ENCODE measurements around the gene TGDS. TPM values are rescaled to one million over a fixed set of nuclear protein-coding genes. Genes with fewer than 3 reads are reported as not detected.

TGDS gene
- total and polyA plus RNA-seq, 7 donors: 5.5 to 13.2 (median 10.9) TPM

DNA sequence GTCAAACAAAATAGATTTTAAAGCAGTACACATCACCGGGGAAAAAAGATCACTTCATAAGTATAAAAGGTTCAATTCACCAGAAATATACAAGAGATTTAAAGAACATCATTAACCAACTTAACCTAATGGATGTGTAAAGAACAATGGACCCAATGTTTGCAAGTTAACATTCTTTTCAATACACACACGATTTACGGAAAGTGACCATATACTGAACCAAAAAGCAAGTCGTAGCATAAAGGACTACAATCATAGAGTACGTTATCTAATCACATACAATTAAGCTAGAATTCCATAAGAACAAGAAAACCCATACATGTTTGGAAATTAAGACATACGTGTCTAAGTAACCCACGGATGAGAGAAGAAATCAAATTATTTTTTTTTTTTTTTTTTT, 9.6 kb downstream of the TGDS start:
- Histone ChIP-seq H3K9me3 (no peaks in the 10 kb centered on the region), H3K36me3 (peaks cover 0 to 70% (median 9%) of the 10 kb centered on the region in 4 donors), H3K4me3 (no peak overlapping the region), H3K4me1 (no peaks in the 10 kb centered on the region), H3K27me3 (no peaks in the 10 kb centered on the region), H3K27ac (no peak overlapping the region)
- no peak for DNase-seq
- TF ChIP-seq EP300 (IDR thresholded peaks at IDR 0.05) (no peak), POLR2A (IDR thresholded peaks at IDR 0.05) (no peak), POLR2AphosphoS5 (IDR thresholded peaks at IDR 0.05) (no peak)
- TF ChIP-seq, protein P1, sequence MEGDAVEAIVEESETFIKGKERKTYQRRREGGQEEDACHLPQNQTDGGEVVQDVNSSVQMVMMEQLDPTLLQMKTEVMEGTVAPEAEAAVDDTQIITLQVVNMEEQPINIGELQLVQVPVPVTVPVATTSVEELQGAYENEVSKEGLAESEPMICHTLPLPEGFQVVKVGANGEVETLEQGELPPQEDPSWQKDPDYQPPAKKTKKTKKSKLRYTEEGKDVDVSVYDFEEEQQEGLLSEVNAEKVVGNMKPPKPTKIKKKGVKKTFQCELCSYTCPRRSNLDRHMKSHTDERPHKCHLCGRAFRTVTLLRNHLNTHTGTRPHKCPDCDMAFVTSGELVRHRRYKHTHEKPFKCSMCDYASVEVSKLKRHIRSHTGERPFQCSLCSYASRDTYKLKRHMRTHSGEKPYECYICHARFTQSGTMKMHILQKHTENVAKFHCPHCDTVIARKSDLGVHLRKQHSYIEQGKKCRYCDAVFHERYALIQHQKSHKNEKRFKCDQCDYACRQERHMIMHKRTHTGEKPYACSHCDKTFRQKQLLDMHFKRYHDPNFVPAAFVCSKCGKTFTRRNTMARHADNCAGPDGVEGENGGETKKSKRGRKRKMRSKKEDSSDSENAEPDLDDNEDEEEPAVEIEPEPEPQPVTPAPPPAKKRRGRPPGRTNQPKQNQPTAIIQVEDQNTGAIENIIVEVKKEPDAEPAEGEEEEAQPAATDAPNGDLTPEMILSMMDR (IDR thresholded peaks at IDR 0.05): no peak
- intact Hi-C loops (cut with DNase I): no loop called here
- 94 to 95% methylated on average over 7 of the region's 7 CpGs for WGBS, 2 donors

DNA sequence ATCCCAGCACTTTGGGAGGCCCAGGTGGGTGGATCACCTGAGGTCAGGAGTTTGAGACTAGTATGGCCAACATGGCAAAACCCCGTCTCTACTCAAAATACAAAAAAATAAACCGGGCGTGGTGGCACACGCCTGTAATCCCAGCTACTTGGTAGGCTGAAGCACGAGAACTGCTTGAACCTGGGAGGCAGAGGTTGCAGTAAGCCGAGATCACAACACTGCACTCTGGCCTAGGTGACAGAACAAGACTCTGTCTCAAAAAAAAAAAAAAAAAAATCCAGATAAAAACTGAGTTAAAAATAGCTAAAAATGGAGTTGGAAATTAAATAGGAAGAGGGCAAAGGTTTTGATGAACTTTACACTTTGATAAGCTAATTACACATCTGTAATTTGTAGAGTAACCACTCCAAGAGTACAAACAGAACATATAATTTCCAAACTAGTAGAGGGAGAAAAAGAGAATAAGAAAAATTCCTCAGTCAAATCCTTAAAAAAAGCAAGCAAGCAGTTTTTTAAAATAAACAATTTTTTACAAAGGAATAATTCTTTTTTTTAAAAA, 10.3 kb downstream of the TGDS start:
- no peaks in the 10 kb centered on the region for H3K9me3 ChIP-seq
- peaks cover 0 to 70% (median 8%) of the 10 kb centered on the region in 4 donors for H3K36me3 ChIP-seq
- WGBS, 2 donors: 78 to 94% methylated on average over 6 of the region's 6 CpGs
- intact Hi-C loops (cut with DNase I): no loop called here
- no peak overlapping the region for H3K27ac ChIP-seq
- no peaks in the 10 kb centered on the region for H3K27me3 ChIP-seq
- H3K4me3 ChIP-seq: no peak overlapping the region
- DNase-seq: no peak
- H3K4me1 ChIP-seq: no peaks in the 10 kb centered on the region
- TF ChIP-seq, protein P1 (IDR thresholded peaks at IDR 0.05): no peak
- TF ChIP-seq POLR2A (IDR thresholded peaks at IDR 0.05) (no peak), POLR2AphosphoS5 (IDR thresholded peaks at IDR 0.05) (no peak), EP300 (IDR thresholded peaks at IDR 0.05) (no peak)

DNA sequence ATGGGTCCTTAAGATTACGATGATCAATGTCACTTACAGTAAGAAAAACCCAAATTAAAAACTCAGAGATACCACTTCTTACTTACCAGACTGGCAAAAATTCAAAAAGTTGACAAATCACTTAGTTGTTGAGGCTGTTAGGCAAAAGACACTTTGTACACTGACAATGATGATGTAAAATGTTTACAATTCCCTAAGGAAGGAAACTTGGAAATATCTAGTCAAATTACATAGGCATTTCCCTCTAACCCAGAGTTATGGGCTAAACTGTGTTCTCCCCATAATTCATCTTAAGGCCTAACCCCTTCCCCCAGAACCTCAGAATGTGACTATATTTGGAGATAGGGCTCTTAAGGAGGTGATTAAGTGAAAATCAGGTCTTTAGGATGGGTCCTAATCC, 12.0 kb downstream of the TGDS start:
- Histone ChIP-seq H3K4me1 (no peaks in the 10 kb centered on the region), H3K4me3 (no peak overlapping the region), H3K27me3 (no peaks in the 10 kb centered on the region), H3K9me3 (no peaks in the 10 kb centered on the region), H3K36me3 (peaks cover 11 to 73% (median 21%) of the 10 kb centered on the region in 4 donors), H3K27ac (no peak overlapping the region)
- no peak for DNase-seq
- 94 to 100% methylated on average over 1 of the region's 1 CpG for WGBS, 2 donors
- no peak for TF ChIP-seq POLR2AphosphoS5 (IDR thresholded peaks at IDR 0.05)
- TF ChIP-seq POLR2A (IDR thresholded peaks at IDR 0.05): no peak
- TF ChIP-seq, protein P1 (IDR thresholded peaks at IDR 0.05): no peak
- TF ChIP-seq EP300 (IDR thresholded peaks at IDR 0.05): no peak
- intact Hi-C loops (cut with DNase I): no loop called here

DNA sequence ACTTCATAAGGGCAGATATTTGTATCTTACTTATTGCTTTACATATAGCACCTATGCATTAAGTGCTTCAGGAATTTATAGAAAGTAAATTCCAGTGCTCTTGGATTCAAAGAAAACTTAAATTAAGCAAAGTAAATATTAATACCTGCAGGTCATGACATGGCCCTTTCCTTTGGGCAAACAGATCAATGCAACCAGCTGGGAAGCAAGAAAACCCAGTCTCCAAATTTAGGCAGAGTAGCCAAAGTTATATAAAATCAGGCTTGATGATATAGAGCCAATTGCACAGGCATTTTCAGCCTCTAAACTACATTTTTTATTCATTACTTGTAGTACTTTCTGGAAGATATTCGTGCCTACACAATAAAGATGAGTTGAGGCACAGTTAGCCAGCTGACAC, 16.9 kb downstream of the TGDS start:
- TF ChIP-seq, protein P1 (IDR thresholded peaks at IDR 0.05): no peak
- TF ChIP-seq POLR2AphosphoS5 (IDR thresholded peaks at IDR 0.05) (no peak), EP300 (IDR thresholded peaks at IDR 0.05) (no peak), POLR2A (IDR thresholded peaks at IDR 0.05) (no peak)
- H3K9me3 ChIP-seq: no peaks in the 10 kb centered on the region
- no peak for DNase-seq
- H3K27ac ChIP-seq: no peak overlapping the region
- intact Hi-C loops (cut with DNase I): no loop called here
- peaks cover 19 to 94% (median 31%) of the 10 kb centered on the region in 4 donors for H3K36me3 ChIP-seq
- no peaks in the 10 kb centered on the region for H3K4me1 ChIP-seq
- no peaks in the 10 kb centered on the region for H3K27me3 ChIP-seq
- WGBS, 2 donors: 82 to 83% methylated on average over 1 of the region's 1 CpG
- no peak overlapping the region for H3K4me3 ChIP-seq

DNA sequence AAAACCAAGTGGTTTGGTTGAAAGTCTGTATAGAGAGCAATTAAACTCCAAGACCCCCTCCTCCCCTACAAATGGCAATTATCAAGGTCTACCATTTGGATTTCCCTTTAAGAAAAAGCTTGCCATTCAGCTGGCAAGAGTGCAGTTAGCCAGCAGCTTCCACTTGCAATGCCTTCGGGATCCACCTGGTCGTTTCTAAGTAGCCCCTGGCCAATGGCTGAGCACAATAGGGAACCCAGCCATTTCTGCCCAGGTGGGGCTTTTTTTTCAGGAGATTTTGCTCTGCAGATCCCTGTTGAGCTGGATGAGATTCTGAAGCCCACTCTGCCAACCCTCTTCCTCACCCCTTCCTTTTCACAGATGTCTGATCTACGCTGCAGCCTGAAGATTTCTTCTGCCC, 26.3 kb downstream of the TGDS start:
- 92 to 94% methylated on average over 3 of the region's 3 CpGs for WGBS, 2 donors
- H3K27ac ChIP-seq: no peak overlapping the region
- intact Hi-C loops (cut with DNase I): no loop called here
- H3K36me3 ChIP-seq: peaks cover 9 to 54% (median 24%) of the 10 kb centered on the region in 4 donors
- H3K27me3 ChIP-seq: no peaks in the 10 kb centered on the region
- no peak overlapping the region for H3K4me3 ChIP-seq
- H3K4me1 ChIP-seq: no peaks in the 10 kb centered on the region
- no peak for DNase-seq
- no peaks in the 10 kb centered on the region for H3K9me3 ChIP-seq
- TF ChIP-seq EP300 (IDR thresholded peaks at IDR 0.05) (no peak), POLR2AphosphoS5 (IDR thresholded peaks at IDR 0.05) (no peak), POLR2A (IDR thresholded peaks at IDR 0.05) (no peak)
- TF ChIP-seq, protein P1 (IDR thresholded peaks at IDR 0.05): no peak
